Amniotic stem cell (primary cell): Measurements from ENCODE around the gene DPM2.

Experiments
- DNase-seq: peaks from one replicate; lab custom pipeline; 2025; lab: John Stamatoyannopoulos, UW

DPM2 gene

GRCh38 chr9:127955294-127956015 lies 17.8 kb upstream of the DPM2 start:
- DNase-seq, result no peak

GRCh38 chr9:127954831-127955293 lies 17.2 kb upstream of the DPM2 start:
- DNase-seq, result no peak

DNA sequence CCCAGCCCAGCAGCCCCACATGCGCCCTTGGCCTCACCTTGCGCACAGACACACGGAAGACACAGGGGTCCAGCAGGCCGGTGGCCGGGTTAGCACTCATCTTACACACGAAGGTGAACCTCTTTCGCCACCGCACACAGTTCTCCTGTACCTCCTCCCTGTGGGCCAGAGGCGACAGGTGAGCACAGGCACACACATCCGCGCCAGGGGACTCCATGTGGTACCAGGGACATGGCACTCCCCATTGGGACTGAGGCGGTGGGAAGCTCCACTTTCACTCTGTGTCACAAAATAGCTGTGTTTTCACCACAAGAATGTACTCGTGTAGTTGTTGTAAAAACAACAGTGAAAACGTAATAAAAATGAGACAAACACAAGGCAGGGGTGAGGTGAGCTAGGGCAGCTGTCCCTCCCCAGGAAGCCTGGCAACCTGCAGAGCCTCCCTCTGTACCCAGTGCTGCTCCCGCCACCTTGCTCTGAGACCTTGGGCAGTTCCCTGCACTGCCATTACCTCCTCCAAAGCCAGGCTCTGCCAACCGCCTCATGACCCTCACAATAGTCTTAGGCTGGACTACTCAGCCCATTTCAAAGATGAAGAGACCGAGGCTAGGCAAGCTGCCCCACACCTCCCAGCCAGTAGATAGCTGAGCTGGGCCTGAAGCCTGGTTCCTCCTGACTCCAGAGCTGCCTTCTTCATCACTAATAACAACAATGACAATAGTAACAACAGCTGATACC lies 16.3 kb upstream of the DPM2 start:
- DNase-seq, result no peak

- no peak for DNase-seq
These were observed 15.5 kb upstream of the DPM2 start for GRCh38 chr9:127953154-127953553.

GRCh38 chr9:127950513-127951289 lies 13.0 kb upstream of the DPM2 start:
- no peak for DNase-seq

DNA sequence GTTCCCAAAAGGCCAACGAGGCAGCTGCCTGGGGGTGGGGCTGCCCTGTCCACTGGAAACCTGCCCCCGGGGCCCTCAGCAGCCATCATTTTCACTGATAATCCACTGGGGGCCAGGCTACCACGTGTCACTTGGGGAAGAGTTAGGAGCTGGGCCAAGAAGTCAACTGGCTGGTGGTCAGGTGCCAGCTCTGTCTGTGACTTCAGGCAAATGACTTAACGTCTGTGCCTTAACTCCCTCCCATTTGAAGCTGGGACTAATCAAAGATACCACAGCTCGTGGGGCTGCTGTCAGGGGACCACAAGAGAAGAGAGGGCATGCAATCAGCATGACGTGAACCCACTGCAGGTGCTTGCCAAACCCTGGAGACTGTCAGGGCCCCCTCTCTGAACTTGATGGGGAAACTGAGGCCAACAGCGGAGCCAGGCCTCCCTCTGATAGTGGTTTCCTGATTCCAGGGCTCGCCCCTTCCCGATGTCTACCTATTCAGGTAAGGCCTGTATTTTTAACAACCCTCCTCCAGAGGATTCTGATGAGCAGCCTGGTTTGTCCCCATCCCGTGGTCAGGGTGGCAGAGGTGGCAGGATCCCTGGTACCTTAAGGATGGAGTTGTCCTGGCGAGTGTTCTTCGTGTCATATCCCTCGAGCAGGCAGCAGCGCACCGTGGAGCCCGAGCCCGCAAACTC lies 12.3 kb upstream of the DPM2 start:
- DNase-seq, result no peak

GRCh38 chr9:127947841-127948710 lies 10.4 kb upstream of the DPM2 start:
- no peak for DNase-seq

DNA sequence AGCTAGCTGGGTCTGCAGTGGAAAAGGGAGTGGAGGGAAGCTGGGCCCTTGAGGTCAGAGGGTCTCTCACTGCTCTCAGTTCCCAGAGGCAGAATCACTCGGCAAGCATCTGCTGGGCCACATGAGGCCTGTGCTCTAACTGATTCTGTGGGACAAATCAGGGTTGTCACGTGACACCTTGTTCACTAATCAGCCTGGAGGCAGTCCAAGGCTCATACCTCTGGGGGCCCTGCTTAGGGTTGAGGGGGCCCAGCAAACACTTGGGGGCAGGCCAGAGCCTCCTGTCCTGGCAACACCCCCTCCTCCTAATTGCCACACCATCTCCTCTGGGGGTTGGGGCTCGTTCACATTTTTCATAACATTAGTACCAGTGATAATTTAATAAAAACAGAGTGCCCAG lies 9.1 kb upstream of the DPM2 start:
- DNase-seq, result no peak

- no peak for DNase-seq
These were observed 8.3 kb upstream of the DPM2 start for GRCh38 chr9:127945942-127946341.

DNA sequence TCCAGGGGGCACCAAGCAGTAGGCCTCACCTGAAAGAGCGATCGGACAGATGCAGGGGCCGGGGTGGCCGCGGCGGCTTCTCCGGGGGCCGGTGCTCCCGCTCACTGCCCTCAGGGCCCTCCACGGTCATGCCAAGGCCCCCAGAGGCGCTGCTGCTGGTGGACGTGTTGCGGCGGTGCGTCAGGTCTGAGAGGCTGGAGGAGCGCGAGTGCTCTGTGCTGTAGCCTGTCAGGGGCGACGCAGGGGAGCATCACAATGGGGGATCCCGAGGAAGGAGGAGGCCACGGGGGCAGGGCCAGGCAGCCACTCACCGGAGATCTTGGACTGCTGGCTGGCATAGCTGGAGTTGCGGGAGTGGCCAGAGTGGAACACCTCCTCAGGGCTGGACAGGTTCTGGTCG lies 7.7 kb upstream of the DPM2 start:
- no peak for DNase-seq

- no peak for DNase-seq
These were observed 7.0 kb upstream of the DPM2 start for GRCh38 chr9:127944586-127945218.

- no peak for DNase-seq
These were observed 6.1 kb upstream of the DPM2 start for GRCh38 chr9:127943731-127944144.

DNA sequence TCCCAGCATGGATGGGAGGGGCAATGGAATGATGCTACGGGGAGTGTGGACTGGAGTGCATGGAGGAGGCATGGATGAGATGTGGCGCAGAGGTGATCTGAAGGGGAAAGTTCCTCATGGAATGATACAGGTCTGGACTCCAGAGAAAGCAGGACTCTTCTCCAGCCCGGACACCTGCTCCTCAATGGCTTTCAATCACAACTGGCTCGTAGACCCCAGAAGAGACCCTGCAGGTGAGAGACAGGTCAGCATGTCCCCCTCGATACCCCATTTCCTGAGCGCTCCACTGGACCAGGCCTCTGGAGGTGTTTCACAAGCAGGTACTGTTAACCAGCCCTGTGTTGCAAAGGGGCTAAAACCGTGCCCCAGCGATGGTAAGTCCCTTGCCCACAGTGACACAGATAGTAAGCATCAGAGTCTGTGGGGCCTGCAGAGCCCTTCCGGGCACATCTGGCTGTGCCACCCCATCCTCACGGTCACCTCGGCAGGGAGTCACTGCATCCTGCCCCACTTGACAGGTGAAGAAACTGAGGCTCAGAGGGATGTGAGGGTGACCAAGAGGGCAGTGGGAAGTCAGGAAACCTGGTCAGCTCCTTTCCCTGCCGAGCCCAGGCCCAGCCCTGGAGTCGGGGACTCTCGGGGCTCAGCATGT lies 5.5 kb upstream of the DPM2 start:
- DNase-seq, result no peak

GRCh38 chr9:127942216-127943010 lies 4.8 kb upstream of the DPM2 start:
- DNase-seq, result no peak

DNA sequence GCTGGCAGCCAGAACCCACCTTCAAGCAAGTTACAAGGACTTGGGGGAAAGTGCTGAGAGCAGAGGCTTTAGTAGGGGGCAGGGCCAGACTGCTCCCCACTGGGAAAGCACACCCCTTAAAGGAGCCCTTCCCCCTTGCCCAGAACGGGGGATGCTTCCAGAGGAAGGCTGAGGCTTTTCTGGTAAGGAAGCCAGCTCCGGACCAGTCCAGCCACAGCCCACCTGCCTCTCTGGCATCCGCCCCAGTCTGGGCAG lies 4.2 kb upstream of the DPM2 start:
- no peak for DNase-seq

- no peak for DNase-seq
These were observed 3.7 kb upstream of the DPM2 start for GRCh38 chr9:127941062-127941960.

DNA sequence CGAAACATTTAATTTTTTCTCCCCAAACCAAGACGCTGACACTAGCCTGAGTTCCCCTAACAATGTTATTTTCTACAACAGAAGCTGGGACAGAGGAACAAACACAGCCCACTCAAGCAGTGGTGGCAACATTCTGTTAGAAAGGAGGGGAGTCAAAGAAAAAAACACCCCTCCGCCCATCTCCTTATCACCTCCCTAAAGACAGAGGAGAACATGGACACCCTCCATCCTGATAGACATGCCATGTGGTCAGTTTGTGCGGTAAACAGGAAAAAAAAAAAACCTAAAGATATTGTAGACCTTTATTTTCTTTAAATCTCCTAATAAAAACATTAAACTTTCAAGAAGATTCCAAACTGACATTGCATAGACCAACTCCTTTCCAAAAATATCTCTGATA lies 2.9 kb upstream of the DPM2 start:
- DNase-seq, result no peak

DNA sequence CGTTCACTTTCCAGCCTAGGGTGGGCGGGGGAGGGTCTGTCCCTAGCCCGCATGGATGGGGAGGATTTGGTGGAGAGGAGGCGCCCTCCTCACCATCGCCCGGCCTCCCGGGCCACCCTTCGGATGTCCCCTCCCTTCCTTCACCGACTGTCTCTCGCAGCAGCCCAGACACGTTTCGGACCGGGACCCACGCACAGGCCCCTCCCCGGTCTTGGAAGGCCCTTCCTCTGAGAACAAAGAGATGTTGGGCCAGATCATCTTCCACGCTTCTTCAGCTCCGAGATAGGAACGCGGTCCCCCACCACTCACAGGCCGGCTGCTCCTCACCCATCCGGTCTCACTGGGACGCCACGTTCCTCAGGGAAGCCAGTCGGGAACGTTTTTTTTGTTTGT lies 640 bp upstream of the DPM2 start:
- DNase-seq, result no peak

DNA sequence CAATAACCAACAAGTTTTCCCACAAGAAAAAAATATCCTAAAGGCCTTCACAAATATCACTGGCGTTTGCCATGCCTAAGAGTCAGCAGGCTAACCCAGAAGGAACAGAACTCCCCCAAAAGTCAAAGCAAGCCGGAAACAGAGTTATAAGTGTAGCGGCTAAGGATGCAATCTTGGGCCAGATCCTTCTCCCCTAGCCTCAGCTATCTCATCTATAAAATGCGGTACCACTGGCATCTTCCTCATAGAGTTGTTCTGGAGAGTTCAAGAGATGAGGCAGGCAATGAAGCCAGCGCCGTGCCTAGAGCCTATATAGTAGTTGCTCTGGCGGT lies 632 bp downstream of the DPM2 start:
- no peak for DNase-seq
